NB4 (cell line): ENCODE data around the gene ITSN1.
"Not testable (repeated sequence)": the region's sequence is repeated elsewhere in the genome, so short reads cannot be mapped to it uniquely, and the experiment has no call there.

Experiments
- DNase-seq: peaks from one replicate; pipeline ENCODE4 v3.0.0; 2010; ENCODE audit warnings: low read depth
- H3K4me3 ChIP-seq: one replicate; pipeline ENCODE4 v1.5.1; 2011; ENCODE audit warnings: mild to moderate bottlenecking, low read depth, low read length, moderate library complexity
- MYC ChIP-seq: IDR thresholded peaks from 2 replicates; pipeline ENCODE4 v1.6.1; 2011; ENCODE audit warnings: low read depth, low read length
- POLR2A ChIP-seq: IDR thresholded peaks from 2 replicates; pipeline ENCODE4 v1.6.1; 2011; ENCODE audit warnings: mild to moderate bottlenecking; ENCODE audit not compliant: insufficient read length; ENCODE audit errors: extremely low read depth
- TF ChIP-seq, protein P1 (sequence below): IDR thresholded peaks from one replicate; pipeline ENCODE4 v1.5.1; 2012; ENCODE audit warnings: low read depth, low read length
- TF ChIP-seq, protein P2 (sequence below): IDR thresholded peaks from 2 replicates; pipeline ENCODE4 v1.6.1; 2011; ENCODE audit warnings: low read depth, low read length

Gene ITSN1

DNA sequence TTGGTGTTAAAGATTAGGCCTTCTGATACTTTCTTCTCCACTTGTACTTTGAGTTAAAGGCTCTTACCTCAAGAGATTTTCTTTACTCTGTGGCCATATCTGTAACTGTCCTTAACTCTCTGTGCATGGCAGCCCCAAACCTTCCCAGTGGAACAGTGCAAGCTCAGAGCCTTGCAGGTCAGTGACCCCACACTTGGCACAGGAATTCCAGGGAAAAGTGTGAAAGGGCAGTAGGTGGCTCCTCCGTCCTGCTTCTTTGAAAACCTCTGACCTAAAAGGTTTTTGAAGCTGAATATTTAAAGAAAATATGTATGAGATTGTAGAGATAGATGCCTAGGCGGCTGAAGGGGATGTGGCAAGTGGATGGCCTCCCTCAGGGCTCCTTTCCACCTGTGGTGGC lies 26.3 kb downstream of the ITSN1 start:
- TF ChIP-seq, protein P1, sequence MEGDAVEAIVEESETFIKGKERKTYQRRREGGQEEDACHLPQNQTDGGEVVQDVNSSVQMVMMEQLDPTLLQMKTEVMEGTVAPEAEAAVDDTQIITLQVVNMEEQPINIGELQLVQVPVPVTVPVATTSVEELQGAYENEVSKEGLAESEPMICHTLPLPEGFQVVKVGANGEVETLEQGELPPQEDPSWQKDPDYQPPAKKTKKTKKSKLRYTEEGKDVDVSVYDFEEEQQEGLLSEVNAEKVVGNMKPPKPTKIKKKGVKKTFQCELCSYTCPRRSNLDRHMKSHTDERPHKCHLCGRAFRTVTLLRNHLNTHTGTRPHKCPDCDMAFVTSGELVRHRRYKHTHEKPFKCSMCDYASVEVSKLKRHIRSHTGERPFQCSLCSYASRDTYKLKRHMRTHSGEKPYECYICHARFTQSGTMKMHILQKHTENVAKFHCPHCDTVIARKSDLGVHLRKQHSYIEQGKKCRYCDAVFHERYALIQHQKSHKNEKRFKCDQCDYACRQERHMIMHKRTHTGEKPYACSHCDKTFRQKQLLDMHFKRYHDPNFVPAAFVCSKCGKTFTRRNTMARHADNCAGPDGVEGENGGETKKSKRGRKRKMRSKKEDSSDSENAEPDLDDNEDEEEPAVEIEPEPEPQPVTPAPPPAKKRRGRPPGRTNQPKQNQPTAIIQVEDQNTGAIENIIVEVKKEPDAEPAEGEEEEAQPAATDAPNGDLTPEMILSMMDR = no peak
- TF ChIP-seq MYC (no peak), POLR2A (no peak)
- TF ChIP-seq, protein P2, sequence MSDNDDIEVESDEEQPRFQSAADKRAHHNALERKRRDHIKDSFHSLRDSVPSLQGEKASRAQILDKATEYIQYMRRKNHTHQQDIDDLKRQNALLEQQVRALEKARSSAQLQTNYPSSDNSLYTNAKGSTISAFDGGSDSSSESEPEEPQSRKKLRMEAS = no peak
- no peak overlapping the region for H3K4me3 ChIP-seq
- DNase-seq = no peak

DNA sequence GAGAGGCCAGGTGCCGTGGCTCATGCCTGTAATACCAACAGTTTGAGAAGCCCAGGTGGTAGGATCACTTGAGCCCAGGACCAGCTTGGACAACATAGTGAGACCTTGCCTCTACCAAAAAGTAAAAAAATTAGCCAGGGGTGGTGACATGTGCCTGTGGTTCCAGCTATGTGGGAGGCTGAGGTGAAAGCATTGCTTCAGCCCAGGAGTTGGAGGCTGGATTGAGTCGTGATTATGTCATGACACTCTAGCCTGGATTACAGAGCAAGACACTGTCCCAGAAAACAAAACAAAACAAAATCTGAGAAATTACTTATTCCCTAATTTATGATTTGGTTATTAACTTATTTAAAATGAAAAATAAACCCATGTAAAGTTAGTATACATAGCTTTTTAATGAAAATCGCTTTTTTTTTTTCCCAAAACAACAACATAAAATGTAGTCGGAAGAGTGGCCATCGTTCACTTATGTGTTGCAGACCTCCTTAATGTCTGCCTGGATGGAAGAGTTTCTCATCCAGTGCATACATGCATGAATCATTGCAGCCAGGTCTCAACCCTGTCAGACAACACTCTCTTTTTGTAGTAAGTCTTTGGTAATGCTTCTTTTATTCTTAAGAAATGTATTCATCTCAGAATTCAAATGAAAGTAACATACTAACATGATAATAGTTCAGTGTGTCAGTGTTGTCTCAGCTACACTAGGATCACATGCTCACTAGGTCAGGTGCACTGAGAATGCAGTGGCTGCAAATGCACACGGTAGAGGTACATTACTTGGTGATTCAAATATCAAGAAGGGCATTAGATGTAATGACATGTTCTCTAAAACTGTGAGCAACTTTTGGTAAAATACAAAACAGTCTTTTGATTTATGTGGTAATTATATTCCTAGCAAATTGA lies 28.0 kb downstream of the ITSN1 start:
- no peak overlapping the region for H3K4me3 ChIP-seq
- DNase-seq = peak; percentile 25
- TF ChIP-seq MYC = no peak
- TF ChIP-seq, protein P2 = no peak
- TF ChIP-seq, protein P1 = no peak
- no peak for TF ChIP-seq POLR2A

DNA sequence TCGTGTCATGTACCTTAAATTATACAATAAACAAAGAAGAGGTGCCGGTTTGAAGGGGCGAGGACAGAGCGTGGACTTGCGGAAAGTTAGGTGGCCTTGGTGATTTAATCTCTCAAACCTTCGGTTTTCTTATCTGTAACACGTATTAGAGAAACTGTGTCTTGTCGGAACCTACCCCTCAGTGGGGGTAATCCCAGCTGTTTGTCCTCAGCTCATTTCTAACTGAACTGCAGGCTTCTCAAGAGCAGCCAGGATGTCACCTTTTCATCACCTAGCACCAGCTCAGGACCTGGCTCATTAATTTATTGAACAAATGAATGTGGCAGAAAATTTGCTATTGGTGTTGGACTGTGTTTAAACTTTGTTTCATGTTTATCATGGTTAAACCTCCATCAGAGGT lies 31.2 kb downstream of the ITSN1 start:
- no peak overlapping the region for H3K4me3 ChIP-seq
- TF ChIP-seq MYC (no peak), POLR2A (no peak)
- TF ChIP-seq, protein P1 = no peak
- TF ChIP-seq, protein P2 = no peak
- no peak for DNase-seq

DNA sequence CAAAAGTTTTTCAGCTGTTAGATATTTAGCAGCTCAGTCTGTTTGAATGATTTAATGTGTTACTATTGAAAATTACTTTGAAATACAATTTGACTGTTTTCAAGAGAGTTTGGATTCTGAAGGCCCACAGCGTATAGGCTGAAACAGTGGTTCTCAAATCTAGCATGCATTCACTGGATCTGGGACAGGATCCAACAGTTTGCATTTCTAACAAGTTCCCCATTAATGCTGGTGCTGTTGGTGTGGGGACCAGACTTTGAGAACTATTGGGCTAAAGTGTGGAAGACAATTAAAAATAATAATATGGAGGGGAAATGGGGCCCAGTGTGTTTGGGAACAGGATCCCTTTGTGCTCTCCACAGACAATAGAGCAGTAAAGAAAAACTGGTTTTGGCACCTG lies 31.9 kb downstream of the ITSN1 start:
- TF ChIP-seq, protein P1 = no peak
- TF ChIP-seq POLR2A (no peak), MYC (no peak)
- TF ChIP-seq, protein P2 = no peak
- H3K4me3 ChIP-seq = no peak overlapping the region
- no peak for DNase-seq

DNA sequence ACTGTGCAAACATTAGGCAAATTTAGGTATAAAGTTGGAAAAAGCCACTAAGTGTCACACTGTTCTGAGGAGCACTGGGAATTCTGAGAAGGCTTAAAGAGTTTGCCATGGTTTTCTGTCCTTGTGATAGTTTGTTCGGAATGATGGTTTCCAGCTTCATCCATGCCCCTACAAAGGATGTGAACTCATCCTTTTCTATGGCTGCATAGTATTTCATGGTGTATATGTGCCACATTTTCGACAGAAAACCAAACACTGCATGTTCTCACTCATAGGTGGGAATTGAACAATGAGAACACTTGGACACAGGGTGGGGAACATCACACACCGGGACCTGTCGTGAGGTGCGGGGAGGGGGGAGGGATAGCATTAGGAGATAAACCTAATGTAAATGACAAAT lies 34.4 kb downstream of the ITSN1 start:
- H3K4me3 ChIP-seq, DNase-seq: not testable (repeated sequence)

DNA sequence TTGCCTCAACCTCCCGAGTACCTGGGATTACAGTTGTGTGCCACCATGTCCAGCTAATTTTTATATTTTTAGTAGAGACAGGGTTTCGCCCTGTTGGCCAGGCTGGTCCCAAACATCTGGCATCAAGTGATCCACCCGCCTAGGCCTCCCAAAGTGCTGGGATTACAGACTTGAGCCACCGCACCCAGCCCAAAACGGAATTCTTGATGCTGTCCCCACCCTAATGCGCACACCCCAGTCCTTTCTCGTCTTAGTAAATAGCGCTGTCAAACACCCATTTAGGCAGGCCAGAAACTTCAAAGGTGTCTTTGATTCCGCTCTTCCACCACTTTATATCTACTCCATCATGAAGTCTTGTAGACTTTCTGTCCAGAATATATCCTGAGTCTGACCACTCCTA lies 35.1 kb downstream of the ITSN1 start:
- no peak for DNase-seq

More for the DNA sequence above, 35.1 kb downstream of the ITSN1 start:
- TF ChIP-seq, protein P2 = no peak
- TF ChIP-seq POLR2A (no peak), MYC (no peak)
- TF ChIP-seq, protein P1 = no peak
- no peak overlapping the region for H3K4me3 ChIP-seq
